Measurements from ENCODE around the gene ZNF329. TPM values are rescaled to one million over a fixed set of nuclear protein-coding genes. Genes with fewer than 3 reads are reported as not detected.

ZNF329 gene
- total RNA-seq, 3 donors from 2014 or later (not counting 1 experiment from before 2014, with no cell fraction given), result 13.0 to 14.9 (median 14.4) TPM

DNA sequence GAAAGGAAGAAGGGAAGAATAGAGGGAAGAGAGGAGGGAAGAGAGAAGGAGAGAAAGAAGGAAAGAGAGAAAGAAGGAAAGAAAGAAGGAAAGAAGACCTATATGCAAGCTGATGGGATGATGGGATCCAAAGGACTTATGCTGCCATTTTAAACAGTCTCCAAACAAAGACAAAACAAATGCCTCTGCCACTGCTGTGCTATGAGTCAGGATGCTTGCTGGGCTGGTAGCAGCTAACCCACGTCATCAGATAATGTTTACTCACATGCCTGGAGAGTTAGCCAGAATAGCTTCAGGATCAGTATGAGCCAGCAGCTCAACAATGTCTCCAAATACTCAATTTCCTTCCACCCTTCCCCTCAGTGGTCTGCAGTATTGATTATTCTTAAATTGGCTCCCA is 20.3 kb upstream of the ZNF329 start:
- TF ChIP-seq, protein P1, sequence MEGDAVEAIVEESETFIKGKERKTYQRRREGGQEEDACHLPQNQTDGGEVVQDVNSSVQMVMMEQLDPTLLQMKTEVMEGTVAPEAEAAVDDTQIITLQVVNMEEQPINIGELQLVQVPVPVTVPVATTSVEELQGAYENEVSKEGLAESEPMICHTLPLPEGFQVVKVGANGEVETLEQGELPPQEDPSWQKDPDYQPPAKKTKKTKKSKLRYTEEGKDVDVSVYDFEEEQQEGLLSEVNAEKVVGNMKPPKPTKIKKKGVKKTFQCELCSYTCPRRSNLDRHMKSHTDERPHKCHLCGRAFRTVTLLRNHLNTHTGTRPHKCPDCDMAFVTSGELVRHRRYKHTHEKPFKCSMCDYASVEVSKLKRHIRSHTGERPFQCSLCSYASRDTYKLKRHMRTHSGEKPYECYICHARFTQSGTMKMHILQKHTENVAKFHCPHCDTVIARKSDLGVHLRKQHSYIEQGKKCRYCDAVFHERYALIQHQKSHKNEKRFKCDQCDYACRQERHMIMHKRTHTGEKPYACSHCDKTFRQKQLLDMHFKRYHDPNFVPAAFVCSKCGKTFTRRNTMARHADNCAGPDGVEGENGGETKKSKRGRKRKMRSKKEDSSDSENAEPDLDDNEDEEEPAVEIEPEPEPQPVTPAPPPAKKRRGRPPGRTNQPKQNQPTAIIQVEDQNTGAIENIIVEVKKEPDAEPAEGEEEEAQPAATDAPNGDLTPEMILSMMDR (IDR thresholded peaks at IDR 0.05), result no peak
- H3K4me3 ChIP-seq (ENCODE audit: low read length), result no peak overlapping the region
- DNase-seq, result no peak
- Mint-ChIP-seq H3K9me3 (peaks cover 7 to 19% of the 10 kb centered on the region in 2 donors), H3K4me1 (no peaks in the 10 kb centered on the region), H3K4me3 (no peak overlapping the region), H3K36me3 (peaks cover 19% of the 10 kb centered on the region), H3K27ac (no peak overlapping the region), H3K27me3 (ENCODE audit: low read depth in 2 of 2) (no peaks in the 10 kb centered on the region)
- no peak overlapping the region for H3K27ac ChIP-seq (ENCODE audit: low read length)
- no peaks in the 10 kb centered on the region for H3K27me3 ChIP-seq (ENCODE audit: control insufficient read depth, insufficient read depth, low read length)
- intact Hi-C loops (cut with micrococcal nuclease), result no loop called here
- WGBS (ENCODE audit: insufficient coverage), result 63% methylated on average over 1 of the region's 1 CpG
- no peaks in the 10 kb centered on the region for H3K4me1 ChIP-seq (ENCODE audit: control insufficient read depth, insufficient read depth, low read length)
- H3K9me3 ChIP-seq (ENCODE audit: control insufficient read depth, insufficient read depth, low read length), result peaks cover 59% of the 10 kb centered on the region
- no peaks in the 10 kb centered on the region for H3K36me3 ChIP-seq (ENCODE audit: control insufficient read depth, insufficient read depth, low read length)
- ATAC-seq, result no peak

DNA sequence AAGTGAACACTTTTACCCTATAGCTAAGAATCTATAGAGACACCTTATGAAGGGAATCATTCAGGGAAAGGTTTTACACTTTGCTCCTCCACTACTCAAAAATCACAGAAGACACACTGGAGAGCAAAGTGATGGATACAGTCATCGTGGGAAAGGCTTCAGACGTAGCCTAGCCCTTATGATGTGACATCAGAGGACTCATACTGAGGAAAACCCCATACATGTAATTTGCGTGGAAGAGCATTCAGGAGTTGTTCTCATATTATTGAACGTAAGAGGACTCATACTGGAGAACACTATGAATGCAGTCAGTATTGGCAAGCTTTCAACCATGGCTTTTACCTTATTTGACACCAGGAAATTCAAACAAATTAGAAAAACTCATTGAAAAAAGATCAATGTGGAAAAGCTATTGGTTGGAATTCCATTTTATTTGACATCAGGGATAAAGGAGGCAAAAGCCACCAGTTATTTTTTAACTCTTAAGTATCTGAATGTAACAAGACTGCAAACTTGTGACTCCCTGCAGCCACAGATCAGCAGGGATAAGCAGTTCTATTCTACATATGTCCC is 16.2 kb upstream of the ZNF329 start:
- intact Hi-C loops (cut with micrococcal nuclease), result no loop called here
- no peak overlapping the region for H3K27ac ChIP-seq (ENCODE audit: low read length)

DNA sequence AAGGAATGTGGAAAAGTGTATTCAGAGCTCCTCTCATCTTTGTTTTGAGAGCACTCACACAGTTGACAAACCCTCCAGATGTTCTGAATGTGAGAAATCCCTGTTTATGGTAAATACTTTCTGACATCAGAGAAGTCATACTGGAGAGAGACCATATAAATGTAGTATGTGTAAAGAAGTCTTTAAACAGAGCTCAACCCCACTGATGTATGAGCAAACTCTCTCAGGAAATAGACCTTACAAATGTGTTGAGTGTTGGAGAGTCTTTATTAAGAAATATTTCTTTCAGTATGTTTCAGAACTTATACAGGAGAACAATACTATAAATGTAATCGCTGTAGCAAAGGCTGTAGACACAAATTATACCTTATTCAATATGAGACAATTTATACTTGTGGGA is 15.7 kb upstream of the ZNF329 start:
- no peaks in the 10 kb centered on the region for H3K4me1 ChIP-seq (ENCODE audit: control insufficient read depth, insufficient read depth, low read length)
- DNase-seq (no peak), ATAC-seq (no peak)
- Mint-ChIP-seq H3K36me3 (peaks cover 43% of the 10 kb centered on the region), H3K27me3 (ENCODE audit: low read depth in 2 of 2) (peaks cover 0 to 4% of the 10 kb centered on the region in 2 donors), H3K9me3 (peaks cover 17 to 27% of the 10 kb centered on the region in 2 donors), H3K27ac (no peak overlapping the region), H3K4me3 (no peak overlapping the region), H3K4me1 (no peaks in the 10 kb centered on the region)
- H3K9me3 ChIP-seq (ENCODE audit: control insufficient read depth, insufficient read depth, low read length), result peaks cover 59% of the 10 kb centered on the region
- no peaks in the 10 kb centered on the region for H3K27me3 ChIP-seq (ENCODE audit: control insufficient read depth, insufficient read depth, low read length)
- no peak overlapping the region for H3K4me3 ChIP-seq (ENCODE audit: low read length)
- no peaks in the 10 kb centered on the region for H3K36me3 ChIP-seq (ENCODE audit: control insufficient read depth, insufficient read depth, low read length)
- no peak overlapping the region for H3K27ac ChIP-seq (ENCODE audit: low read length)
- TF ChIP-seq, protein P1 (IDR thresholded peaks at IDR 0.05), result no peak
- intact Hi-C loops (cut with micrococcal nuclease), result no loop called here
- no CpG with 5 or more reads among the region's 1 CpG for WGBS (ENCODE audit: insufficient coverage)

More for the DNA sequence above, 16.2 kb upstream of the ZNF329 start:
- H3K4me3 Mint-ChIP-seq, result no peak overlapping the region
- no peaks in the 10 kb centered on the region for H3K4me1 Mint-ChIP-seq
- Histone ChIP-seq H3K9me3 (ENCODE audit: control insufficient read depth, insufficient read depth, low read length) (peaks cover 60% of the 10 kb centered on the region), H3K36me3 (ENCODE audit: control insufficient read depth, insufficient read depth, low read length) (no peaks in the 10 kb centered on the region), H3K4me3 (ENCODE audit: low read length) (no peak overlapping the region), H3K4me1 (ENCODE audit: control insufficient read depth, insufficient read depth, low read length) (no peaks in the 10 kb centered on the region), H3K27me3 (ENCODE audit: control insufficient read depth, insufficient read depth, low read length) (no peaks in the 10 kb centered on the region)
- peaks cover 16 to 27% of the 10 kb centered on the region in 2 donors for H3K9me3 Mint-ChIP-seq
- DNase-seq, result no peak
- TF ChIP-seq, protein P1 (IDR thresholded peaks at IDR 0.05), result no peak
- WGBS (ENCODE audit: insufficient coverage), result 69% methylated on average over 4 of the region's 4 CpGs
- no peak for ATAC-seq
- H3K27me3 Mint-ChIP-seq (ENCODE audit: low read depth in 2 of 2), result peaks cover 0 to 4% of the 10 kb centered on the region in 2 donors
- H3K27ac Mint-ChIP-seq, result no peak overlapping the region
- H3K36me3 Mint-ChIP-seq, result peaks cover 41% of the 10 kb centered on the region
